HG03378 (cell line): ENCODE measurements around the gene CCDC57.
"Not testable (repeated sequence)": the region's sequence is repeated elsewhere in the genome, so short reads cannot be mapped to it uniquely, and the experiment has no call there.

Source experiments
- ATAC-seq: cut with Tn5 transposase; IDR thresholded peaks from one replicate; pipeline ENCODE4 v1.9.1; 2021; ENCODE audit warnings: mild to moderate bottlenecking, moderate library complexity; ENCODE audit not compliant: unreplicated experiment

The CCDC57 gene

GRCh38 chr17:82212331-82213250 is at the start of gene CCDC57:
CCDC57 (minus strand) TSS chr17:82212842; CDS start chr17:82201944, 10,898 bp downstream.
- ATAC-seq: peak; percentile 37

GRCh38 chr17:82262344-82262743 is 49.7 kb upstream of the CCDC57 start:
- no peak for ATAC-seq

GRCh38 chr17:82259972-82260961 is 47.6 kb upstream of the CCDC57 start:
- not testable (repeated sequence) for ATAC-seq

GRCh38 chr17:82258555-82258954 is 45.9 kb upstream of the CCDC57 start:
- ATAC-seq: no peak

GRCh38 chr17:82257473-82257872 is 44.8 kb upstream of the CCDC57 start:
- no peak for ATAC-seq

- ATAC-seq: no peak
Observed at GRCh38 chr17:82256242-82256885, 43.7 kb upstream of the CCDC57 start.

GRCh38 chr17:82255402-82255972 is 42.8 kb upstream of the CCDC57 start:
- no peak for ATAC-seq

GRCh38 chr17:82254746-82255145 is 42.1 kb upstream of the CCDC57 start:
- ATAC-seq: not testable (repeated sequence)

GRCh38 chr17:82254096-82254495 is 41.5 kb upstream of the CCDC57 start:
- not testable (repeated sequence) for ATAC-seq

GRCh38 chr17:82253179-82253544 is 40.5 kb upstream of the CCDC57 start:
- no peak for ATAC-seq

GRCh38 chr17:82252511-82253178 is 40.0 kb upstream of the CCDC57 start:
- no peak for ATAC-seq

GRCh38 chr17:82250868-82251500 is 38.3 kb upstream of the CCDC57 start:
- ATAC-seq: no peak

- ATAC-seq: no peak
Observed at GRCh38 chr17:82249896-82250581, 37.4 kb upstream of the CCDC57 start.

- no peak for ATAC-seq
Observed at GRCh38 chr17:82248815-82249674, 36.4 kb upstream of the CCDC57 start.

- no peak for ATAC-seq
Observed at GRCh38 chr17:82247856-82248671, 35.4 kb upstream of the CCDC57 start.

- ATAC-seq: no peak
Observed at GRCh38 chr17:82247182-82247823, 34.7 kb upstream of the CCDC57 start.
